ENCODE results near the gene DNAH2.

DNAH2 gene

GRCh38 chr17:7706631-7707354 lies 10.8 kb upstream of the DNAH2 start:
- H3K9ac ChIP-seq (ENCODE audit: low read depth, low read length) = no peak overlapping the region
- H3K9me3 ChIP-seq (ENCODE audit: control insufficient read depth, insufficient read depth, low read length) = no peaks in the 10 kb centered on the region
- H3K4me3 ChIP-seq (ENCODE audit: low read depth, low read length) = peak overlapping the region; percentile 75
- H3K27me3 ChIP-seq (ENCODE audit: control insufficient read depth, insufficient read depth, low read length) = peaks cover 20% of the 10 kb centered on the region
- peaks cover 13% of the 10 kb centered on the region for H3K4me1 ChIP-seq (ENCODE audit: control insufficient read depth, insufficient read depth, low read length)
- H3K36me3 ChIP-seq (ENCODE audit: control insufficient read depth, insufficient read depth, low read length) = peaks cover 4% of the 10 kb centered on the region

- no peak overlapping the region for H3K4me3 ChIP-seq (ENCODE audit: low read depth, low read length)
- peaks cover 26% of the 10 kb centered on the region for H3K27me3 ChIP-seq (ENCODE audit: control insufficient read depth, insufficient read depth, low read length)
- H3K36me3 ChIP-seq (ENCODE audit: control insufficient read depth, insufficient read depth, low read length) = peaks cover 1% of the 10 kb centered on the region
- peaks cover 17% of the 10 kb centered on the region for H3K4me1 ChIP-seq (ENCODE audit: control insufficient read depth, insufficient read depth, low read length)
- no peak overlapping the region for H3K9ac ChIP-seq (ENCODE audit: low read depth, low read length)
- no peaks in the 10 kb centered on the region for H3K9me3 ChIP-seq (ENCODE audit: control insufficient read depth, insufficient read depth, low read length)
Measured at GRCh38 chr17:7707446-7707845, 10.1 kb upstream of the DNAH2 start.

GRCh38 chr17:7707858-7708750 lies 9.4 kb upstream of the DNAH2 start:
- peaks cover 21% of the 10 kb centered on the region for H3K4me1 ChIP-seq (ENCODE audit: control insufficient read depth, insufficient read depth, low read length)
- peaks cover 29% of the 10 kb centered on the region for H3K27me3 ChIP-seq (ENCODE audit: control insufficient read depth, insufficient read depth, low read length)
- H3K4me3 ChIP-seq (ENCODE audit: low read depth, low read length) = no peak overlapping the region
- H3K36me3 ChIP-seq (ENCODE audit: control insufficient read depth, insufficient read depth, low read length) = no peaks in the 10 kb centered on the region
- H3K9ac ChIP-seq (ENCODE audit: low read depth, low read length) = no peak overlapping the region
- H3K9me3 ChIP-seq (ENCODE audit: control insufficient read depth, insufficient read depth, low read length) = no peaks in the 10 kb centered on the region

- H3K9ac ChIP-seq (ENCODE audit: low read depth, low read length) = no peak overlapping the region
- peaks cover 18% of the 10 kb centered on the region for H3K4me1 ChIP-seq (ENCODE audit: control insufficient read depth, insufficient read depth, low read length)
- no peak overlapping the region for H3K4me3 ChIP-seq (ENCODE audit: low read depth, low read length)
- peaks cover 29% of the 10 kb centered on the region for H3K27me3 ChIP-seq (ENCODE audit: control insufficient read depth, insufficient read depth, low read length)
- no peaks in the 10 kb centered on the region for H3K9me3 ChIP-seq (ENCODE audit: control insufficient read depth, insufficient read depth, low read length)
- no peaks in the 10 kb centered on the region for H3K36me3 ChIP-seq (ENCODE audit: control insufficient read depth, insufficient read depth, low read length)
Measured at GRCh38 chr17:7709031-7709430, 8.5 kb upstream of the DNAH2 start.

GRCh38 chr17:7710301-7710700 lies 7.2 kb upstream of the DNAH2 start:
- H3K36me3 ChIP-seq (ENCODE audit: control insufficient read depth, insufficient read depth, low read length) = no peaks in the 10 kb centered on the region
- H3K27me3 ChIP-seq (ENCODE audit: control insufficient read depth, insufficient read depth, low read length) = peaks cover 25% of the 10 kb centered on the region
- no peak overlapping the region for H3K4me3 ChIP-seq (ENCODE audit: low read depth, low read length)

GRCh38 chr17:7711051-7711755 lies 6.3 kb upstream of the DNAH2 start:
- Histone ChIP-seq H3K4me3 (ENCODE audit: low read depth, low read length) (no peak overlapping the region), H3K27me3 (ENCODE audit: control insufficient read depth, insufficient read depth, low read length) (peaks cover 23% of the 10 kb centered on the region)

More at GRCh38 chr17:7710301-7710700, 7.2 kb upstream of the DNAH2 start:
- Histone ChIP-seq H3K4me1 (ENCODE audit: control insufficient read depth, insufficient read depth, low read length) (peaks cover 16% of the 10 kb centered on the region), H3K9ac (ENCODE audit: low read depth, low read length) (no peak overlapping the region), H3K9me3 (ENCODE audit: control insufficient read depth, insufficient read depth, low read length) (no peaks in the 10 kb centered on the region)

GRCh38 chr17:7712111-7712771 lies 5.3 kb upstream of the DNAH2 start:
- peaks cover 12% of the 10 kb centered on the region for H3K4me1 ChIP-seq (ENCODE audit: control insufficient read depth, insufficient read depth, low read length)
- H3K27me3 ChIP-seq (ENCODE audit: control insufficient read depth, insufficient read depth, low read length) = peaks cover 15% of the 10 kb centered on the region
- no peaks in the 10 kb centered on the region for H3K9me3 ChIP-seq (ENCODE audit: control insufficient read depth, insufficient read depth, low read length)
- H3K9ac ChIP-seq (ENCODE audit: low read depth, low read length) = no peak overlapping the region
- H3K36me3 ChIP-seq (ENCODE audit: control insufficient read depth, insufficient read depth, low read length) = no peaks in the 10 kb centered on the region
- H3K4me3 ChIP-seq (ENCODE audit: low read depth, low read length) = peak overlapping the region; percentile 18

More at GRCh38 chr17:7711051-7711755, 6.3 kb upstream of the DNAH2 start:
- Histone ChIP-seq H3K9ac (ENCODE audit: low read depth, low read length) (no peak overlapping the region), H3K36me3 (ENCODE audit: control insufficient read depth, insufficient read depth, low read length) (no peaks in the 10 kb centered on the region), H3K9me3 (ENCODE audit: control insufficient read depth, insufficient read depth, low read length) (no peaks in the 10 kb centered on the region), H3K4me1 (ENCODE audit: control insufficient read depth, insufficient read depth, low read length) (peaks cover 16% of the 10 kb centered on the region)

- peaks cover 24% of the 10 kb centered on the region for H3K27me3 ChIP-seq (ENCODE audit: control insufficient read depth, insufficient read depth, low read length)
- H3K9me3 ChIP-seq (ENCODE audit: control insufficient read depth, insufficient read depth, low read length) = no peaks in the 10 kb centered on the region
- no peak overlapping the region for H3K4me3 ChIP-seq (ENCODE audit: low read depth, low read length)
- no peak overlapping the region for H3K9ac ChIP-seq (ENCODE audit: low read depth, low read length)
- H3K36me3 ChIP-seq (ENCODE audit: control insufficient read depth, insufficient read depth, low read length) = no peaks in the 10 kb centered on the region
- H3K4me1 ChIP-seq (ENCODE audit: control insufficient read depth, insufficient read depth, low read length) = peaks cover 16% of the 10 kb centered on the region
Measured at GRCh38 chr17:7713782-7714181, 3.8 kb upstream of the DNAH2 start.

GRCh38 chr17:7714721-7715594 lies 2.6 kb upstream of the DNAH2 start:
- Histone ChIP-seq H3K9ac (ENCODE audit: low read depth, low read length) (no peak overlapping the region), H3K27me3 (ENCODE audit: control insufficient read depth, insufficient read depth, low read length) (peaks cover 32% of the 10 kb centered on the region), H3K36me3 (ENCODE audit: control insufficient read depth, insufficient read depth, low read length) (no peaks in the 10 kb centered on the region), H3K4me1 (ENCODE audit: control insufficient read depth, insufficient read depth, low read length) (peaks cover 16% of the 10 kb centered on the region), H3K9me3 (ENCODE audit: control insufficient read depth, insufficient read depth, low read length) (no peaks in the 10 kb centered on the region), H3K4me3 (ENCODE audit: low read depth, low read length) (no peak overlapping the region)

- Histone ChIP-seq H3K36me3 (ENCODE audit: control insufficient read depth, insufficient read depth, low read length) (no peaks in the 10 kb centered on the region), H3K4me3 (ENCODE audit: low read depth, low read length) (peak overlapping the region; percentile 68), H3K4me1 (ENCODE audit: control insufficient read depth, insufficient read depth, low read length) (peaks cover 16% of the 10 kb centered on the region), H3K9ac (ENCODE audit: low read depth, low read length) (no peak overlapping the region), H3K27me3 (ENCODE audit: control insufficient read depth, insufficient read depth, low read length) (peaks cover 39% of the 10 kb centered on the region), H3K9me3 (ENCODE audit: control insufficient read depth, insufficient read depth, low read length) (no peaks in the 10 kb centered on the region)
Measured at GRCh38 chr17:7715936-7716886, 1.3 kb upstream of the DNAH2 start.

Measured in iPS-15b (cell line).